Activated CD4-positive, alpha-beta T cell treated with anti-CD3 and anti-CD28 coated beads, Interleukin-10, Interleukin-2, amounts not matched to agents 100 ng/mL and 50 ng/mL, durations not matched to agents 16 hours and 8 hours (primary cell): Measurements from ENCODE around the gene USP15.

Experiments used
- DNase-seq: peaks from one replicate; pipeline ENCODE4 v3.0.0-alpha.2; 2020

Gene USP15

DNA sequence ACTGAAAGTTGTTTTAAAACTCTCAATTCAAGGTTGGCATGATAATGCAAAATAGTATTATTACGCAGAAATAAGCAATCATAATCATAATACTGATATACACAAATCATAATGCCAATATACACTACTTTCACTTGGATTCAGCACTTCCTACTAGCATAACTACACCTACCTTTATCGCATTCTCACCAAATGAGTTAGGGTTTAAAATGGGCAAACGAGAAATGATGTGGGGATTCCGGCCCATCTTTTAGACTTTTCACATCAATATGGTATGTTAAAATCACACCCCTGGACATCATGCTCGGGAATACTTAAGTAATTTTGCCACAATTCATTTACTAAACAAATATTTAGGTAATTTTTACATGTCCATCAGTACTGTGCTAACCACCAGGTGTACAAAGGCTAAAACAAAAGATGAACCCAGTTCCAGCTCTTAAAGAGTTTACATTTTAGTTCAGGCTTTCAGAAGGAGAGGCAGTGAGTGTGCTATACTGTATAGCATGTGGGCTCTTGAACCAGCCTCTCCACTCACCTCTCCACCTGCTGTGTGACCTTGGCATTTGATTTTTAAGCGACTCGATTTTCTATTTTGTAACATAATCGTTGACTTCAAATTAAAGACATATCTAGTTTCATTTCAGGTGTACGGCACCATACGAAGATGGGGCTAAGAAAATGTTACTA, 1.1 kb upstream of the USP15 start:
- DNase-seq = peak; percentile 37

DNA sequence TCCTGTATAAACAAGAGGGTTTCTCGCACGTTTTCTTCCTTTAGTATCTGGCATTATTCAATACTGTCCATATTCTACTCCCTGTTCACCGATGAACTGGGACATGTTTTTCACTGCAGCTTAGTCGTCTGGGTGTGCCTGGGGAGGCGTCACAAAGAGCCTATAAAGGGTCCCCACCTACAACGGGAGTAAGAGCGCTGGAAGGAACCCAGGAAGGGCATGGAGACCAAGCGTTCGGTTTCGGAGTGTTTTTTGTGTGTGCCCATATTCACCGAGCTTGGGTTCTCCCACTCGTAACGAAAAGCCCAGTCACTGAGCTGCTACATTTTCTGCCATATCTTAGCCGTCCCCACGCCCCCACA, 592 bp upstream of the USP15 start:
- no peak for DNase-seq

GRCh38 chr12:62260733-62261683, 804 bp downstream of the USP15 start:
- DNase-seq = peak; percentile 87

DNA sequence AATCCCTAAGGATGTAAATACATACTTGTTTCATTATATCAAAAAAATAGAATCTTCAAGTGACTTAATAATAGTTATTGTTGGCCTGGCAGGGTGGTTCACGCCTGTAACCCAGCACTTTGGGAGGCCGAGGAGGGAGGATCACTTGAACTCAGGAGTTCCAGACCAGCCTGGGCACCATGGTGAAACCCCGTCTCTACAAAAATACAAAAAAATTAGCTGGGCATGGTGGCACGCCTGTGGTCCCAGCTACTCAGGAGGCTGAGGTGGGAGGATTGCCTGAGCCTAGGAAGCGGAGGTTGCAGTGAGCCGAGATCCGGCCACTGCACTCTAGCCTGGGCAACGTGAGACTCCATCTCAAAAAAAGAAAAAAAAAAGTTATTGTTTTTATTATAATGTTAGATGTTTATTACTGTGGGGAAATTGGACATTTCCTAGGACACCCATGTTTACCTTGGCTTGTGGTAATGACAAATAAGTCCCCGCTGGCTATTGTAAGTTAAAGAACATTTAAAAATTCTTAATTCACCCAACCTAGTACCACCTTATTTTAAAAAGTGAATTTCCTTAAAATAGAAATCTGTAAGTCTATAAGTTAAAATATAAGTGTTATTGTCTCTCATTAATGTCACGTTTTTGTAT, 1.8 kb downstream of the USP15 start:
- DNase-seq = no peak

DNA sequence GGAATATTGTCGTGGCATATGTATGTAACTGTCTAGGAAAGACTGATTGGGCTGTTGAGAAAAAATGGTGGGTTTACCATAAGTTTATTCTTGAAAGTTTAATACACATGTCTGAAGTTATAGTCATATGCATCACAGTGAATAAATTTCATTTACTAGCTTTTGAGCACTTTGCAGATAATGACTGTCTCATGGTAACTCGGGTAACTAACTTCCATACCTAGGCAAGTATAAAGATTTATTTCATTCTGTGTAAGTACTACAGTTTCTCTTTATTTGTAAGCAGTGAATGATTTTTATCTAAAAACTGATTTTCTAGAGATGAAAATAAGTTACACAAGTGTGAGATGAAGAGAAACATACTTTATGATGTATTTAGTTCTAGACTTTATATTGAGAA, 3.0 kb downstream of the USP15 start:
- DNase-seq = peak; percentile 35

GRCh38 chr12:62263966-62264365, 3.8 kb downstream of the USP15 start:
- DNase-seq = peak; percentile 38

- no peak for DNase-seq
Measured at GRCh38 chr12:62264706-62265105, 4.5 kb downstream of the USP15 start.

GRCh38 chr12:62265511-62265910, 5.3 kb downstream of the USP15 start:
- no peak for DNase-seq

- no peak for DNase-seq
Measured at GRCh38 chr12:62267026-62267425, 6.8 kb downstream of the USP15 start.

GRCh38 chr12:62267480-62267879, 7.3 kb downstream of the USP15 start:
- no peak for DNase-seq

- no peak for DNase-seq
Measured at GRCh38 chr12:62268956-62269355, 8.8 kb downstream of the USP15 start.

GRCh38 chr12:62269464-62270228, 9.4 kb downstream of the USP15 start:
- DNase-seq = no peak

DNA sequence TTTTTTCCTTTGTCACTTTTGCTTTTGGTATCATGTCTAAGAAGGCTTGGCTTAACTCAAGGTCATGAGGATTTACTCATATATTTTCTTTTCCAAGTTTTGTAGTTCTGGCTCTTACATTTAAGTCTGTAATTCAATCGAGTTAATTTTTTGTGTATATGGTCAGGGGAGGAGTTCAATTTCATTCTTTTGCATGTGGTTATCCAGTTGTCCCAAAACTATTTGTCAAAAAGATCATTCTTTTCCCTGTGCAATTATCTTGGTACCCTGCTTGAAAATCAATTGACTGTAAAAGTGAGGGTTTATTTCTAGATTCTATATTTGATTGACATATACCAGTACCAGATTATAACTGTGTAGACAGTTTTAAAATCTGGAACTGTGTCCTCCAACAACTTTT, 10.2 kb downstream of the USP15 start:
- no peak for DNase-seq

- no peak for DNase-seq
Measured at GRCh38 chr12:62270872-62271271, 10.7 kb downstream of the USP15 start.

DNA sequence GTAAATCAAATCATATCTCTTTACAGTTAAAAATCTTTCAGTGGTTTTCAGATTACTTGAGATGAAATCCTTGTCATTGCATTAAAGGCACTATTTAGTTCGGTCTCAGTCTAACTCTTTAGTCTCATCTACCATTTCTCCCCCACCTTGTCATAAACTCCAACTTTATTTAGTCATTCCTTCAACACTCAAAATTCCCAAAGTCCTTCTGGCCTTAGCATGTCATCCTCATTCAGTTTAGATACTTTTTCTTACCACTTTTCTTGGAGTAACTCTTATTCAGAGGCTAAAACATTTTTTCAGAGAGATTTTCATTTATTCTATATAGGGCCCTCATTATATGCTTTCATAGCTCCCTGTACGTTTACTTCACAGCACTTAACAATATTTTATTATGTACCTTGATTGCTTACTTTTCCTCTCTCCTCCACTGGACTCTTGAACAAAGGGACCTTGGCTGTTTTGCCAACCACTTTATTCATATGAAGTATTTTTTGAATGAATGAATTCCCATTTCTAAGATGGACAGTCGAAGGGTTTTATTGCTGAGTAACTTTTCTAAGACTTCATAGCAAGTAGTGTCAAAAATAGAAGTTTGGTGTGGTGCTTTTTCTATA, 12.8 kb downstream of the USP15 start:
- no peak for DNase-seq

DNA sequence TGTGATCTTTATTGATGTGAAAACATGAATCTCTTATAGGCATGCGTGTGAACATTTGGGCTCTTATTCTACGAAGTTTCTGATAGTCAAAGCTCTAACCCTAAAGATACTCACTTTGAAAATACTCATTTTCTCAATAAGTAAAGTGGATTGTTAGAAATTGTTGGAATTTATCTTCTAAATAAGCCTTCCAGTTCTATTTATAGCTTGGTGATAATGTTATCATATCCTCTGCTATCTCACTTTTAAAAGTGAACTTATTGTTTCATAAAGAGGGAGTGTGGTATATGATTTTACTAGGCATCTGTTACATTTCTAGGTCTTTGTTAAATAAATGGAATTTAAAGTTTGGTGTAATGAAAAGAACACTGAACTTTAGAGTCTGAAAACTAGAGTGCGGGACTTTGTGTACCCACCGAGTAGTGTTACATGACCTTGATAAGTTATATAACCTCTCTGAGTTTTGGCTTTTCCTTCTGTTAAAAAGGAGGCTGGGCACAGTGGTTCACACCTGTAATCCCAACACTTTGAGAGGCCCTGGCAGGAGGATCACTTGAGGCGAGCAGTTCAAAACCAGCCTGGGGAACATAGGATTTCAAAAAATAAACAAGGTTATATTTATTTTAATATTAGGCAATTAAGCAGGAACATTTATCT, 13.6 kb downstream of the USP15 start:
- no peak for DNase-seq

DNA sequence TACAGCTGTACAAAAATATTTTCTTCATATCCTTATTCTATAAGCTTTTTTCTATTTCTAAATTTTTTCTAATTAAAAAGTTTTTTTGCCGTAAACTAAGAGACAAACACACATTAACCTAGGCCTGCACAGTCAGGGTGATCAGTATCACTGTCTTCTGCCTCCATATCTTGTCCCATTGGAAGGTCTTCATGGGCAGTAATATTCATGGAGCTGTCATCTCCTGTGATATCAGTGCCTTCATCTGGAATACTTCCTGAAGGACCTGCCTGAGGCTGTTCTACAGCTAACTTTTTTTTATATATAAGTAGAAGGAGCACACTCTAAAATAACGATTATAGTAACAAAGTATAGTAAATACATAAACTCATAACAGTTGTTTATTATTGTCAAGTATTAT, 17.8 kb downstream of the USP15 start:
- DNase-seq = no peak

GRCh38 chr12:62279058-62279457, 18.9 kb downstream of the USP15 start:
- DNase-seq = no peak

DNA sequence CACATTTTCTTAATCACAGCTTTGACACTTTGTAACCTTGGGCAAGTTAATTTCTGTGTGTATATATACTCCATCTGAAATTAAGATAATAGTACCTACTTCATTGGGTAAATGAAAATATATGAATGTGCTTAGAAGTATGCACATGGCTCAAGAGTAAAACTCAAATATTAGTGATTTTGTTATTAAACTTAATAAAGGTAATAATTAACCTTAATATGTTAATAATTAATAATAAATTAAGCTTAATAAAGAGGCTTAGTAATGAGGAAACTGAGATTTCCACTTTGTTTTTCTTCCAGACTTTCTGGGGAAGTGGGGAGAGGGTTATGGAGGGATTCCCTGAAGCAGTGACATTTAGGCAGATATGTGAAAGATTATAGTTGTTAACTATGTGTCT, 19.8 kb downstream of the USP15 start:
- no peak for DNase-seq

DNA sequence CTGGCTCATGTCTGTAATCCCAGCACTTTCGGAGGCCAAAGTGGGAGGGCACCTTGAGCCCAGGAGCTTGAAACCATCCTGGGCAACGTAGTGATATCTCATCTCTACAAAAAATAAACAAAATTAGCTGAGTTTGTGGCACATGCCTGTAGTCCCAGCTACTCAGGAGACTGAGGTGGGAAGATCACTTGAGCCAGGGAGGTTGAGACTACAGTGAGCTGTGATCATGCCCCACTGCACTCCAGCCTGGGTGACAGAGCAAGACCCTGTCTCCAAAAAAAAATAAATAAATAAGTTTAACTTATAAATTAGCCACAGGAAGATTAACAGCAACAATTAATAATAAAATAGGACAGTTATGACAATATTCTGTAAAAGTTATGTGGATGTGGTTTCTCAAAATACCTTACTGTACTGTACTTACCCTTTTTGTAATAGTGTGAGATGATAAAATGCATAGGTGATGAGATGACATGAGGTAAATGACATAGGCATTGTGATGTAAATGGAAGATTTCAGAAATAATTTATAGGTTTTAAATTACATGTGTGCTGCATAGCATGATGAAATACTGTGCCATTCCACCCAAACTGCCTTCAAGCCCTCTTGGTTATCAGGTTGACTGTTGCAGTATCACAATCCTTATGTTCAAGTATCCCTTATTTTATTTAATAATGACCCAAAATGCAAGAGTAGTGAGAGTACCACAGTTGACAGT, 22.0 kb downstream of the USP15 start:
- no peak for DNase-seq

DNA sequence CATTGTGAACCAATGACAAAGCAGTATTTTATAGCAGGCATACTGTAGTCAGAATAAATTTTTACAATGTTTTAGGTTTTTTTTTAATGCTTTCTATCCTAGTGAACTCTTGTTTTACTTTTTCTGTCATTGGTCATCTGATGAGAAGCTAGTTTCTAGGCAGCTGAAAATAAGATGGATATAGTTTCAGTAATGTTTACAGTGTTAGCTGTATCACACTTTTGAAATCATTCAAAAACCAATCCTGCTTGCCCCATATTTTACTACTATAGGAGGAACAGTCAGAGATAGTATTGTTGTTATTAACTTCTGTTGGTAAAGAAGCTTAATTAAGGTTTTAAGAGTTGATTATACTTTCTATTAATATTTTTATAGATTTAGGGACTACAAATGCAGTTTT, 24.5 kb downstream of the USP15 start:
- DNase-seq = no peak
